SHP77 (cell line): Measurements from ENCODE around the gene PPCS.
"Not testable (repeated sequence)": the region's sequence is repeated elsewhere in the genome, so short reads cannot be mapped to it uniquely, and the experiment has no call there.

Source experiments
- DNase-seq, 2 experiments: peaks; one replicate each; lab custom pipeline; 2025; lab: John Stamatoyannopoulos, UW

Gene PPCS

GRCh38 chr1:42453386-42453785 is 3.0 kb upstream of the PPCS start:
- no peak for DNase-seq

- DNase-seq = no peak
Observed at GRCh38 chr1:42454403-42454802, 1.9 kb upstream of the PPCS start.

GRCh38 chr1:42456754-42457089 is 379 bp downstream of the PPCS start:
- DNase-seq = peak; percentile 44 to 49

- no peak for DNase-seq
Observed at GRCh38 chr1:42461196-42461595, 4.9 kb downstream of the PPCS start.

DNA sequence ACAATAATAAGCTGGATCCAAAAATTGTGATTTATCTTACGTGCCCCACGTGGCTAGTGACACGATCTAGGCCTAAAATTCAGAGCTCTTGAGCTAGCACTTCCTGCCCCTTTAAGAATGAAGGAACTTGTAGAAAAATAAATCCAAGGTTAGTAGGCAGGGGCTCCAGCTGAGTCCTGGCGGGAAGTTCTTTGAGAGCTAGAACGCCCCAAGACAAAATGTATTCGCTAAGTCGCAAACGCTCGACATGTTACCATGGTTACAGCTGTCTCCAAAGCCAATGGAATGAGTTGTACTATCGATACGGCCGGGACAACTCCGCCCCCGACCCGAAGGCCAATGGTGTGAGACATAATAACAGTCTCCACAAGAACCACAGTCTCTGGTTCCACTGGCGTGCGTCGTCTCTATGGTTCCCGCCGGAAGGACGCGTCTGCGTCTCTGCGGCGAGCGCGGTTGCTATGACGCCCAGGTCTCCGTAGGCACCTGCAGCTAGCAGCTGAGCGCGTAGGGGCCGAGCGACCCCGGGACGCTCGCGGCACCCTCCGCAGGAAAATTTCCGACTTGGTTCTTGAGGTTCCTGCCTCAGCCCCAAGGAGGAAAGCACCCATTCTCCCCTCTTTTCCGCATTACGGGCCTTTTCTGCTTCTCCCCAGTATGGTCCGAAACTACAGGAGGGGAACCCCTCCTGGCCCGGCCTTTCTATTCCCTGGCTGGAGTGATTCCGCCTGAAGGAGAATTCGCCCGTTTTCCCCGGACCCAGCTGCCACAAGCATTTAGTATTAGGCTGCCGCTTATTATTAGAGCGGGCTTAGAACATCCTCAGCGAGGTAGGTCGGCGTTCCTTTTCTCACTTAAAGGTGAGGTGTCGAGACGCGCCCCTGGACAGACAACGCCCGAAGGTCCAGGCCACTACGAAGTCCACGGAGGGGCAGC is 6.8 kb downstream of the PPCS start, which contains the start of gene CCDC30:
CCDC30 (plus strand) TSS at position 459 of the 936 bp plus-strand sequence. CDS start 17,266 bp downstream, outside the sequence.
- DNase-seq = peak; percentile 99

GRCh38 chr1:42463921-42464320 is 7.6 kb downstream of the PPCS start:
- DNase-seq = peak in 1 of 2 experiments; percentile 26

GRCh38 chr1:42466030-42466429 is 9.7 kb downstream of the PPCS start:
- DNase-seq = no peak

- no peak for DNase-seq
Observed at GRCh38 chr1:42469727-42470126, 13.4 kb downstream of the PPCS start.

GRCh38 chr1:42476605-42477004 is 20.3 kb downstream of the PPCS start:
- no peak for DNase-seq

DNA sequence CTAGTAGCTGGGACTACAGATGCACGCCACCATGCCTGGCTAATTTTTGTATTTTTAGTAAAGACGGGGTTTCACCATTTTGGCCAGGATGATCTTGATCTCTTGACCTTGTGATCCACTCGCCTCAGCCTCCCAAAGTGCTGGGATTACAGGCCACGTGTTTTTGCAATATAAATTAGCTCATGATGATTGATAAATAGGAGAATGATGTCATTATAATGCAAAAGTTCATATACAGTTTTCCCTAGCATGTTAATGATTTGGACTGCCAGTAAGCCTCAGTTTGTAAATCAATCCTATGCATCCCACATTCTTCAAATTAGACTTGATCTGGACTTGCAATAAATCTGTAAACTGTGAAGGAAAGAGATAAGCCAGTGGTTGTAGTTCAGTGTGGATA is 21.0 kb downstream of the PPCS start:
- not testable (repeated sequence) for DNase-seq

DNA sequence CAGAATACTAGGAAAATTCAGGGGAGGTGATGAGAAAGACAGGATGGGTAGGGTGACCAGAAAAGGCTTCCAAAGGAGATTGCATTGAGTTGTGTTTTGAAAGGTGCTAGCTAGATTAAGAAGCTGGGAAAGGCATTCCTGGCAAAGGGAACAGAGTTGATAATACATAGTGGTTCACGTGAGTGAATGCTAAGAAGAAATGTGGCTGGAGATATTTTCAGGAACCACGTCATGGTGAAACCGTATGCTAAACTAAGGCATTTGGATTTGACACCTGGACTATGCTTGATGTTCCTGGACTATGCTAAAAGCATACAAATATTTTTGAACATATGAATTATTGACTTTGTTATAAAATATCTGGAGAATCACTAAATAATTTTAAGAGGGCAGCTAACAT is 21.4 kb downstream of the PPCS start:
- no peak for DNase-seq

- peak in 1 of 2 experiments; percentile 11 for DNase-seq
Observed at GRCh38 chr1:42479621-42480020, 23.3 kb downstream of the PPCS start.

GRCh38 chr1:42480921-42481320 is 24.6 kb downstream of the PPCS start:
- DNase-seq = no peak

- no peak for DNase-seq
Observed at GRCh38 chr1:42482635-42483153, 26.4 kb downstream of the PPCS start.

- no peak for DNase-seq
Observed at GRCh38 chr1:42484382-42484781, 28.0 kb downstream of the PPCS start.

DNA sequence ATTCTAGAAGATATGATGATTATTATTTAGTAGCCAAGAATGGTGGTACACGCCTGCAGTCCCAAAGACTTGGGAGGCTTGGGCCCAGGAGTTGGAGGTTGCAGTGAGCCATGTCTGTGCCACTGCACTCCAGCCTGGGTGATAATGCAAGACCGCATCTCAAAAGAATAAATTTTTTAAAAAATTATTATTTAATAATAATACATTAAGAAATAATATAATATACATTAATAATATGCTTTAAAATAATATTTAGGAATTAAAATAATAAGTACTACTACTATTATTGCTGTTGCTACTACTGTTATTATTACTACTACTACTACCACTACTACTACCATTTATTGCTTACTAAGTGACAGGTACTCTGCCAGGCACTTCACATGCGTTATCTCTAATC is 33.9 kb downstream of the PPCS start:
- DNase-seq = no peak

- DNase-seq = not testable (repeated sequence)
Observed at GRCh38 chr1:42502031-42502430, 45.7 kb downstream of the PPCS start.

DNA sequence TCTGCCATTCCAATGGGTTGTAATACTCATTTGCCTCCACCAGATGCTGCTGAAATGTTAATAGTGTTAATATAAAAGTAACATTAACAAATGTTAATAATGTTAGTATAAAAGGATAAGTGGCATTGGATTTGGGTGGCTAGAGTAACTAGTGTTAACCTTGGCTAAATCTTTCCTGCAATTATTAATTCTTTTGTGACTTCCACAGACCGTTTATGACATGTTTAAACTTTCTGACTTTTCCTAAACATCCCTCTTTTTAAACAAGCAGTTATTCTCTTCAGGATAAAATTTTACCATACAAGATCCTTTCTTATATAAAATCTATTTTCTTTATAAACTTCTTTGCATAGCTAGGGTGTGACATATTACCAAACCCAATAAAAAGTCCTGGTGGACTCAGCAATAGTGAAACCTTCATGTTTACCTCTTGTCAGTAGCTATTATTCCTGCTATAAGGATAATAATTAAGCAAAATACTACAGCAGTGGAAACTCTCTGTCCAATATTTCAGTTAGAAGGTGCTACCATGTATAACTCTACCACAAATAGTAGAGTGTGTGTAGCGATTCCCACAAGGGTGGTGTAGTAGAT is 48.3 kb downstream of the PPCS start:
- no peak for DNase-seq

- DNase-seq = no peak
Observed at GRCh38 chr1:42506576-42506975, 50.2 kb downstream of the PPCS start.
